ENCODE data around the gene BTNL9. TPM values are rescaled to one million over a fixed set of nuclear protein-coding genes. Genes with fewer than 3 reads are reported as not detected.

Gene BTNL9
- polyA plus RNA-seq, 1 donor from 2014 or later, result 13.9 TPM

GRCh38 chr5:181036816-181037364 lies 3.2 kb upstream of the BTNL9 start:
- H2AFZ ChIP-seq (ENCODE audit: low read depth, low read length), result no peak overlapping the region
- no peak for TF ChIP-seq CTCF (IDR thresholded peaks at IDR 0.05; ENCODE audit: poor library complexity, severe bottlenecking)
- no peak for TF ChIP-seq RAD21 (conservative IDR thresholded peaks at IDR 0.05)
- no peak for TF ChIP-seq TAF1 (IDR thresholded peaks at IDR 0.05; ENCODE audit: low read depth)
- TF ChIP-seq EP300 (conservative IDR thresholded peaks at IDR 0.05; ENCODE audit: poor library complexity, severe bottlenecking), result no peak
- TF ChIP-seq EZH2 (IDR thresholded peaks at IDR 0.05; ENCODE audit: borderline replicate concordance, insufficient read depth, low read length, poor library complexity, severe bottlenecking), result no peak
- no peak for TF ChIP-seq SMC3 (conservative IDR thresholded peaks at IDR 0.05; ENCODE audit: poor library complexity)
- no peak for TF ChIP-seq POLR2AphosphoS5 (IDR thresholded peaks at IDR 0.05)
- TF ChIP-seq, protein P1, sequence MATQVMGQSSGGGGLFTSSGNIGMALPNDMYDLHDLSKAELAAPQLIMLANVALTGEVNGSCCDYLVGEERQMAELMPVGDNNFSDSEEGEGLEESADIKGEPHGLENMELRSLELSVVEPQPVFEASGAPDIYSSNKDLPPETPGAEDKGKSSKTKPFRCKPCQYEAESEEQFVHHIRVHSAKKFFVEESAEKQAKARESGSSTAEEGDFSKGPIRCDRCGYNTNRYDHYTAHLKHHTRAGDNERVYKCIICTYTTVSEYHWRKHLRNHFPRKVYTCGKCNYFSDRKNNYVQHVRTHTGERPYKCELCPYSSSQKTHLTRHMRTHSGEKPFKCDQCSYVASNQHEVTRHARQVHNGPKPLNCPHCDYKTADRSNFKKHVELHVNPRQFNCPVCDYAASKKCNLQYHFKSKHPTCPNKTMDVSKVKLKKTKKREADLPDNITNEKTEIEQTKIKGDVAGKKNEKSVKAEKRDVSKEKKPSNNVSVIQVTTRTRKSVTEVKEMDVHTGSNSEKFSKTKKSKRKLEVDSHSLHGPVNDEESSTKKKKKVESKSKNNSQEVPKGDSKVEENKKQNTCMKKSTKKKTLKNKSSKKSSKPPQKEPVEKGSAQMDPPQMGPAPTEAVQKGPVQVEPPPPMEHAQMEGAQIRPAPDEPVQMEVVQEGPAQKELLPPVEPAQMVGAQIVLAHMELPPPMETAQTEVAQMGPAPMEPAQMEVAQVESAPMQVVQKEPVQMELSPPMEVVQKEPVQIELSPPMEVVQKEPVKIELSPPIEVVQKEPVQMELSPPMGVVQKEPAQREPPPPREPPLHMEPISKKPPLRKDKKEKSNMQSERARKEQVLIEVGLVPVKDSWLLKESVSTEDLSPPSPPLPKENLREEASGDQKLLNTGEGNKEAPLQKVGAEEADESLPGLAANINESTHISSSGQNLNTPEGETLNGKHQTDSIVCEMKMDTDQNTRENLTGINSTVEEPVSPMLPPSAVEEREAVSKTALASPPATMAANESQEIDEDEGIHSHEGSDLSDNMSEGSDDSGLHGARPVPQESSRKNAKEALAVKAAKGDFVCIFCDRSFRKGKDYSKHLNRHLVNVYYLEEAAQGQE (IDR thresholded peaks at IDR 0.05; ENCODE audit: borderline replicate concordance), result no peak
- no peak for TF ChIP-seq MXI1 (conservative IDR thresholded peaks at IDR 0.05; ENCODE audit: poor library complexity, severe bottlenecking)

GRCh38 chr5:181037365-181037861 lies 2.7 kb upstream of the BTNL9 start:
- Histone ChIP-seq H3F3A (ENCODE audit: insufficient read depth, low read length, poor library complexity, severe bottlenecking) (no peaks in the 10 kb centered on the region), H3K9me3 (ENCODE audit: low read length) (no peaks in the 10 kb centered on the region), H4K20me1 (ENCODE audit: insufficient read depth) (no peaks in the 10 kb centered on the region), H3K36me3 (ENCODE audit: insufficient read depth, low read length) (no peaks in the 10 kb centered on the region), H3K27ac (ENCODE audit: low read length) (no peak overlapping the region), H3K79me2 (replicated peaks; ENCODE audit: insufficient read depth, low read length) (no peaks in the 10 kb centered on the region), H3K4me3 (ENCODE audit: low read length) (no peak overlapping the region), H3K9me2 (ENCODE audit: insufficient read depth, low read length) (no peaks in the 10 kb centered on the region), H3K27me3 (ENCODE audit: insufficient read depth, low read depth, low read length) (no peaks in the 10 kb centered on the region), H3K4me2 (ENCODE audit: low read length) (no peak overlapping the region), H3K9ac (ENCODE audit: low read length) (no peak overlapping the region), H2AFZ (ENCODE audit: low read depth, low read length) (no peak overlapping the region)
- no peak for TF ChIP-seq CTCF (IDR thresholded peaks at IDR 0.05; ENCODE audit: poor library complexity, severe bottlenecking)
- no peak for TF ChIP-seq POLR2AphosphoS5 (IDR thresholded peaks at IDR 0.05)
- no peak for TF ChIP-seq EP300 (conservative IDR thresholded peaks at IDR 0.05; ENCODE audit: poor library complexity, severe bottlenecking)
- no peak for TF ChIP-seq MXI1 (conservative IDR thresholded peaks at IDR 0.05; ENCODE audit: poor library complexity, severe bottlenecking)
- TF ChIP-seq TAF1 (IDR thresholded peaks at IDR 0.05; ENCODE audit: low read depth), result no peak

More at GRCh38 chr5:181036816-181037364, 3.2 kb upstream of the BTNL9 start:
- no peaks in the 10 kb centered on the region for H4K20me1 ChIP-seq (ENCODE audit: insufficient read depth)
- no peaks in the 10 kb centered on the region for H3K36me3 ChIP-seq (ENCODE audit: insufficient read depth, low read length)
- no peaks in the 10 kb centered on the region for H3K9me3 ChIP-seq (ENCODE audit: low read length)
- H3K4me2 ChIP-seq (ENCODE audit: low read length), result no peak overlapping the region
- no peaks in the 10 kb centered on the region for H3K79me2 ChIP-seq (replicated peaks; ENCODE audit: insufficient read depth, low read length)
- no peaks in the 10 kb centered on the region for H3K27me3 ChIP-seq (ENCODE audit: insufficient read depth, low read depth, low read length)
- no peak overlapping the region for H3K4me3 ChIP-seq (ENCODE audit: low read length)
- no peak overlapping the region for H3K9ac ChIP-seq (ENCODE audit: low read length)
- H3K27ac ChIP-seq (ENCODE audit: low read length), result no peak overlapping the region
- H3F3A ChIP-seq (ENCODE audit: insufficient read depth, low read length, poor library complexity, severe bottlenecking), result no peaks in the 10 kb centered on the region
- no peaks in the 10 kb centered on the region for H3K9me2 ChIP-seq (ENCODE audit: insufficient read depth, low read length)

Measured in neural cell (in vitro differentiated cells).